Parathyroid adenoma (tissue), 2 donors: Measurements from ENCODE around the gene OR5D18.
"Not testable (repeated sequence)": the region's sequence is repeated elsewhere in the genome, so short reads cannot be mapped to it uniquely, and the experiment has no call there.

Experiments
- H2AFZ ChIP-seq: fragments of 300-600 bp; sonication (generic); one replicate; pipeline ENCODE4 v1.7.0; 2017; ENCODE audit warnings: antibody characterized with exemption, mild to moderate bottlenecking
- H3K27ac ChIP-seq: fragments of 300-600 bp; sonication (generic); one replicate; pipeline ENCODE4 v1.7.0; 2017
- H3K27me3 ChIP-seq: fragments of 300-600 bp; sonication (generic); one replicate; pipeline ENCODE4 v1.7.0; 2017; ENCODE audit warnings: low read length; ENCODE audit not compliant: control insufficient read depth, insufficient read depth
- H3K36me3 ChIP-seq: fragments of 300-600 bp; sonication (generic); one replicate; pipeline ENCODE4 v1.7.0; 2017; ENCODE audit warnings: low read length; ENCODE audit not compliant: control insufficient read depth, insufficient read depth
- H3K4me1 ChIP-seq: fragments of 300-600 bp; sonication (generic); one replicate; pipeline ENCODE4 v1.7.0; 2017; ENCODE audit warnings: control low read depth
- H3K4me2 ChIP-seq: fragments of 300-600 bp; sonication (generic); one replicate; pipeline ENCODE4 v1.7.0; 2017; ENCODE audit warnings: low read length
- H3K4me3 ChIP-seq: fragments of 300-600 bp; sonication (generic); one replicate; pipeline ENCODE4 v1.7.0; 2017; ENCODE audit warnings: low read depth, low read length
- H3K79me2 ChIP-seq: fragments of 300-600 bp; sonication (generic); one replicate; pipeline ENCODE4 v1.7.0; 2017; ENCODE audit warnings: control low read depth
- H3K9ac ChIP-seq: fragments of 300-600 bp; sonication (generic); one replicate; pipeline ENCODE4 v1.7.0; 2017; ENCODE audit warnings: mild to moderate bottlenecking
- H3K9me3 ChIP-seq: fragments of 300-600 bp; sonication (generic); one replicate; pipeline ENCODE4 v1.7.0; 2017; ENCODE audit warnings: low read length; ENCODE audit not compliant: control insufficient read depth
- TF ChIP-seq, protein P1 (sequence below): fragments of 300-600 bp; sonication (generic); IDR thresholded peaks from one replicate; pipeline ENCODE4 v1.7.0; 2017; ENCODE audit warnings: antibody characterized with exemption, mild to moderate bottlenecking
- donor health status: primary hyperparathyroidism.

The OR5D18 gene

DNA sequence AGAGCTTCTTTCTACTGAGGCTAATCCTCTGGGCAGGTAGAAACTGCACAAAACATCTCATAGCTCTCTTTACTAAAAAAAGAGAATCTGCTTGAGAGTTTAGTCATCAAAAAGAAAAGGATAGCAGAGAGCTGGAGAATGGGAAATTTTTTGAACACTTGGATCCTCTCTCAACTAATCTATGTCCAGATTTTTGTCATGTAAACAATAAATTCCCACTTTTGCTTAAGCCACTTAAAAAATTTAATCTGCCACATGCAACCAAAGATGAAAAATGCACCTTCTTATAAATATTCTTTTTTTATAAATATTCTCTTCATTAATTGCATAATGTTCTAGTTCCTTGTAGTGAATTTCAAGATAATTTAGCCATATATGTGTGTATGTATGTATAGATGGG lies 29.6 kb downstream of the OR5D18 start:
- TF ChIP-seq, protein P1, sequence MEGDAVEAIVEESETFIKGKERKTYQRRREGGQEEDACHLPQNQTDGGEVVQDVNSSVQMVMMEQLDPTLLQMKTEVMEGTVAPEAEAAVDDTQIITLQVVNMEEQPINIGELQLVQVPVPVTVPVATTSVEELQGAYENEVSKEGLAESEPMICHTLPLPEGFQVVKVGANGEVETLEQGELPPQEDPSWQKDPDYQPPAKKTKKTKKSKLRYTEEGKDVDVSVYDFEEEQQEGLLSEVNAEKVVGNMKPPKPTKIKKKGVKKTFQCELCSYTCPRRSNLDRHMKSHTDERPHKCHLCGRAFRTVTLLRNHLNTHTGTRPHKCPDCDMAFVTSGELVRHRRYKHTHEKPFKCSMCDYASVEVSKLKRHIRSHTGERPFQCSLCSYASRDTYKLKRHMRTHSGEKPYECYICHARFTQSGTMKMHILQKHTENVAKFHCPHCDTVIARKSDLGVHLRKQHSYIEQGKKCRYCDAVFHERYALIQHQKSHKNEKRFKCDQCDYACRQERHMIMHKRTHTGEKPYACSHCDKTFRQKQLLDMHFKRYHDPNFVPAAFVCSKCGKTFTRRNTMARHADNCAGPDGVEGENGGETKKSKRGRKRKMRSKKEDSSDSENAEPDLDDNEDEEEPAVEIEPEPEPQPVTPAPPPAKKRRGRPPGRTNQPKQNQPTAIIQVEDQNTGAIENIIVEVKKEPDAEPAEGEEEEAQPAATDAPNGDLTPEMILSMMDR = no peak
- Histone ChIP-seq H3K9ac (no peak overlapping the region), H3K4me3 (no peak overlapping the region), H3K36me3 (no peaks in the 10 kb centered on the region), H3K27ac (no peak overlapping the region), H2AFZ (no peak overlapping the region), H3K27me3 (no peaks in the 10 kb centered on the region), H3K4me2 (no peak overlapping the region), H3K79me2 (no peaks in the 10 kb centered on the region), H3K9me3 (no peaks in the 10 kb centered on the region), H3K4me1 (no peaks in the 10 kb centered on the region)

DNA sequence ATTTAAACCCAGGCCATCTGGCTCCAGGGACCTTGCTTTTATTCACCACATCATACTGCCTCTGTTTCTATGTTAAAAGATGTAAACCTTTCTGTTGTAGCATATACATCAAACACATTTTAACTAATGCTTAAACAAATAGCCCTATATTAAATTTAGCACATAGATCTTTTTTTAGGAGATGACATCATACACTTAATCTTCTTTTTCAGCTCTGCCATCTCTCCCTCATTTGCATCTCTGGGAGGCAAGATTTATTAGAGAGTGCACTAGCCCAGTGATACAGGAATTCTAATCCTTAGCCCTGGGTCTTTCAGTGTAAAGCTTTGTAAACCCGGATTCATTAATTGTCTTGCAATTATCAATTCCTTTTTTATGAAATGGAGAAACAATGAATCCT lies 32.7 kb downstream of the OR5D18 start:
- Histone ChIP-seq H3K9ac (no peak overlapping the region), H3K27me3 (no peaks in the 10 kb centered on the region), H3K27ac (no peak overlapping the region), H3K36me3 (no peaks in the 10 kb centered on the region), H3K9me3 (no peaks in the 10 kb centered on the region), H3K4me3 (no peak overlapping the region), H3K79me2 (no peaks in the 10 kb centered on the region), H3K4me1 (no peaks in the 10 kb centered on the region), H2AFZ (no peak overlapping the region), H3K4me2 (no peak overlapping the region)
- TF ChIP-seq, protein P1 = no peak

DNA sequence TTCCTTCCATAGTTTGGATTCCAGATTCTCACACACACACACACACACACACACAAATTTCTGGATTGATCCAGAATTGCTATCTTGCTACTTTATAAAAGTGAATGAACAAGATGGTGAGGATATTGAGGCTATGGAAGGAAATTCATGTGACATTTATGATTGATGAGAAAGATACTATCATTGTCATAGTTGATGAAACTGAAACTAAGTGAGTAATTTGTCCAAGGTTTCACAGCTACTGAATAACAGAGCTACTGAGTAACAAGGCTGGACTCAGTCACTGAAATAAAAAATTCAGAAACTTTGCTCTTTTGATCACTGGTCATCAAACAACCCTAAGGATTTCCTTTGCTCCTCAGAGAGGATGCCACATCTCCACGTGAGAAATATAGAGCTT lies 35.3 kb downstream of the OR5D18 start:
- TF ChIP-seq, protein P1 = no peak
- Histone ChIP-seq H3K4me1 (no peaks in the 10 kb centered on the region), H2AFZ (no peak overlapping the region), H3K27me3 (no peaks in the 10 kb centered on the region), H3K4me3 (no peak overlapping the region), H3K4me2 (no peak overlapping the region), H3K36me3 (no peaks in the 10 kb centered on the region), H3K9ac (no peak overlapping the region), H3K27ac (no peak overlapping the region), H3K79me2 (no peaks in the 10 kb centered on the region), H3K9me3 (no peaks in the 10 kb centered on the region)

DNA sequence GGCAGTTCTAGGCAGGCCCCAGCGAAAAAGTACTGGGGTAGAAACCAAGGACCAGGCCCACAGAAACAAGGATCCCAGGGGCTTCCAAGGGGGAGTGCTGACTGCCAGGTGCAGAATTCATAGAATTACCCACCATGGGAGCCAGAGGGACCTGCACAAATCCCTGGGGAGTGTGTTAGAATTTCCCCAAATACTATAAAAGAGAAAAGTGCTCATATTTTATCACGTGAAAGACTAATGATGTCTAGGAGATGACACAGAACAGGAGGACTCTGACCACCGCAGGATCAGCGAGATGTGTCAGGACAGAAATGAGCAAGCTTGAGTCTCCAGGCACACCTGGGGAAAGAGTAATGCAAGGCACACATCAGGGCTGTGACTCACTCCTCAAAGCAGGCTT lies 47.9 kb downstream of the OR5D18 start:
- not testable (repeated sequence) for H3K9ac ChIP-seq, H3K4me3 ChIP-seq, H3K36me3 ChIP-seq, H2AFZ ChIP-seq, H3K79me2 ChIP-seq, H3K27ac ChIP-seq, H3K4me2 ChIP-seq, H3K27me3 ChIP-seq, H3K4me1 ChIP-seq, H3K9me3 ChIP-seq
